HepG2 (cell line): ENCODE data around the gene CADM2. TPM values are rescaled to one million over a fixed set of nuclear protein-coding genes. Genes with fewer than 3 reads are reported as not detected.
A peak's percentile ranks its signal among the peaks of the same experiment; 100 is the strongest.

Experiments
- ATAC-seq: fragments of 200-7000 bp; cut with Tn5 transposase; 3 replicates; pipeline ENCODE4 v1.9.1; 2020; ENCODE audit warnings: mild to moderate bottlenecking, moderate library complexity
- BruUV-seq: library from RNA; stranded (reverse); fragments of 400-500 nt; replicated peaks from 2 replicates; lab custom pipeline; 2021; lab: Mats Ljungman, UMichigan
- CTCF ChIA-PET: fragments of 300-600 bp; formaldehyde crosslinking; extraction: SDS; loops from one replicate; lab custom pipeline; 2021; ENCODE audit warnings: low total read pairs, inconsistent platforms, low intra/inter-chr PET ratio; lab: Yijun Ruan, JAX
- POLR2A ChIA-PET: fragments of 350-600 bp; sonication (Branson Sonifier 250); formaldehyde crosslinking; loops from one replicate; lab custom pipeline; 2020; ENCODE audit warnings: antibody characterized with exemption, inconsistent platforms; lab: Yijun Ruan, JAX
- DNase-seq: peaks from one replicate; pipeline ENCODE4 v3.0.0-alpha.2; 2015; ENCODE audit warnings: low spot score
- FAIRE-seq: peaks from 3 replicates; lab custom pipeline; 2011; peaks lifted over from hg19 to GRCh38; lab: Jason Lieb, UNC
- H2AFZ ChIP-seq: one replicate; pipeline ENCODE4 v1.6.1; 2011; ENCODE audit warnings: low read length, inconsistent platforms
- H3K27ac ChIP-seq: fragments of 300-600 bp; 3 replicates; pipeline ENCODE4 v1.8.0; 2011; ENCODE audit warnings: mixed run types, mild to moderate bottlenecking, mixed read lengths, low read length, inconsistent platforms; ENCODE audit not compliant: insufficient read depth; ENCODE audit errors: extremely low read length
- H3K27me3 ChIP-seq, 2 experiments: fragments of 200-600 bp in 1 of 2; 2 replicates in 1 of 2; 3 replicates in 1 of 2; pipeline versions ENCODE4 v1.6.0 to v1.8.0; 2011; ENCODE audit warnings: low read length in 2 of 2, mild to moderate bottlenecking in 2 of 2, moderate library complexity in 2 of 2, inconsistent platforms in 1 of 2; ENCODE audit not compliant: insufficient read depth in 2 of 2, control insufficient read depth in 1 of 2
- H3K36me3 ChIP-seq, 2 experiments: fragments of 200-600 bp in 1 of 2; replicated peaks in 1 of 2; 2 replicates in 1 of 2; 3 replicates in 1 of 2; pipeline versions ENCODE4 v1.5.1 to v1.8.0; 2011; ENCODE audit warnings: low read length in 2 of 2, inconsistent platforms in 1 of 2; ENCODE audit not compliant: insufficient read depth in 2 of 2, control insufficient read depth in 1 of 2
- H3K4me1 ChIP-seq: 2 replicates; pipeline ENCODE4 v1.5.1; 2012; ENCODE audit warnings: low read length, inconsistent platforms; ENCODE audit not compliant: insufficient read depth
- H3K4me2 ChIP-seq: 2 replicates; pipeline ENCODE4 v1.6.0; 2011; ENCODE audit warnings: low read depth, low read length, inconsistent platforms
- H3K4me3 ChIP-seq, 3 experiments: fragments of 200-600 bp in 1 of 3; sonication (generic), shearing (Covaris generic) in 1 of 3; replicated peaks in 1 of 3; 2 replicates each; pipeline ENCODE4 v1.5.1; 2011 to 2016; ENCODE audit warnings: low read length in 3 of 3, inconsistent platforms in 2 of 3, low read depth in 2 of 3, mild to moderate bottlenecking in 2 of 3, control low read depth in 1 of 3, mixed read lengths in 1 of 3; ENCODE audit not compliant: insufficient read depth in 1 of 3
- H3K79me2 ChIP-seq: one replicate; pipeline ENCODE4 v1.6.1; 2011; ENCODE audit warnings: low read length, inconsistent platforms; ENCODE audit not compliant: insufficient read depth
- H3K9ac ChIP-seq: 2 replicates; pipeline ENCODE4 v1.6.0; 2011; ENCODE audit warnings: mild to moderate bottlenecking, low read depth, low read length, inconsistent platforms; ENCODE audit not compliant: insufficient read depth
- H3K9me3 ChIP-seq: 2 replicates; pipeline ENCODE4 v1.5.1; 2012; ENCODE audit warnings: mild to moderate bottlenecking, low read length
- H4K20me1 ChIP-seq: 2 replicates; pipeline ENCODE4 v1.6.0; 2011; ENCODE audit warnings: inconsistent platforms, mild to moderate bottlenecking, low read length, moderate library complexity; ENCODE audit not compliant: insufficient read depth
- HNRNPUL1 ChIP-seq: fragments of 200-400 bp; formaldehyde crosslinking; IDR thresholded peaks from 2 replicates; pipeline ENCODE4 v1.6.1; 2017; ENCODE audit warnings: low read depth, mild to moderate bottlenecking, low read length, moderate library complexity
- HOXA7 ChIP-seq: sonication (generic); formaldehyde crosslinking; IDR thresholded peaks from 2 replicates; pipeline ENCODE4 v1.8.1; 2022; ENCODE audit warnings: mild to moderate bottlenecking, missing genetic modification reagents, moderate library complexity
- KMT2B ChIP-seq: IDR thresholded peaks from 2 replicates; pipeline ENCODE4 v1.6.1; 2016; ENCODE audit warnings: missing genetic modification reagents, missing compliant biosample characterization
- MAFF ChIP-seq: IDR thresholded peaks from 2 replicates; pipeline ENCODE4 v1.6.1; 2011; ENCODE audit warnings: low read depth, low read length, improper control_type of control experiment
- MAFK ChIP-seq, 2 experiments: IDR thresholded peaks in 1 of 2; conservative IDR thresholded peaks in 1 of 2; 2 replicates each; pipeline ENCODE4 v1.6.1; 2011; ENCODE audit warnings: improper control_type of control experiment in 2 of 2, low read length in 2 of 2
- NFATC3 ChIP-seq: sonication (generic); formaldehyde crosslinking; IDR thresholded peaks from 2 replicates; pipeline ENCODE4 v1.5.1; 2020; ENCODE audit warnings: mild to moderate bottlenecking, missing genetic modification reagents
- SNAI1 ChIP-seq: sonication (generic); formaldehyde crosslinking; IDR thresholded peaks from 2 replicates; pipeline ENCODE4 v1.5.0; 2020; ENCODE audit warnings: mild to moderate bottlenecking, missing genetic modification reagents, borderline replicate concordance
- SP1 ChIP-seq, 2 experiments: fragments of 450-650 bp in 1 of 2; sonication (generic) in 1 of 2; formaldehyde crosslinking in 1 of 2; IDR thresholded peaks; 2 replicates each; pipeline versions ENCODE4 v1.4.0 to v1.6.1; 2016 to 2020; ENCODE audit warnings: missing genetic modification reagents in 1 of 2
- SP140L ChIP-seq: sonication (generic); formaldehyde crosslinking; IDR thresholded peaks from 2 replicates; pipeline ENCODE4 v1.4.0; 2020; ENCODE audit warnings: missing genetic modification reagents, borderline replicate concordance
- USF2 ChIP-seq, 2 experiments: sonication (generic) in 1 of 2; formaldehyde crosslinking in 1 of 2; IDR thresholded peaks; 2 replicates each; pipeline versions ENCODE4 v1.5.1 to v1.6.1; 2011 to 2020; ENCODE audit warnings: borderline replicate concordance in 1 of 2, low read depth in 1 of 2, low read length in 1 of 2, mild to moderate bottlenecking in 1 of 2, missing genetic modification reagents in 1 of 2, moderate library complexity in 1 of 2
- ZBTB1 ChIP-seq: sonication (generic); formaldehyde crosslinking; IDR thresholded peaks from 2 replicates; pipeline ENCODE4 v1.4.0; 2020; ENCODE audit warnings: missing genetic modification reagents, borderline replicate concordance
- ZNF260 ChIP-seq: sonication (generic); formaldehyde crosslinking; IDR thresholded peaks from 2 replicates; pipeline ENCODE4 v1.4.0; 2020; ENCODE audit warnings: missing genetic modification reagents, low read depth, mild to moderate bottlenecking, borderline replicate concordance
- ZNF746 ChIP-seq: sonication (generic); formaldehyde crosslinking; IDR thresholded peaks from 2 replicates; pipeline ENCODE4 v1.8.0; 2022; ENCODE audit warnings: mild to moderate bottlenecking, missing genetic modification reagents
- ZNF766 ChIP-seq: sonication (generic); formaldehyde crosslinking; IDR thresholded peaks from 2 replicates; pipeline ENCODE4 v1.5.0; 2020; ENCODE audit warnings: missing genetic modification reagents, borderline replicate concordance
- ZSCAN29 ChIP-seq: sonication (generic); formaldehyde crosslinking; conservative IDR thresholded peaks from 2 replicates; pipeline ENCODE4 v1.4.0; 2020; ENCODE audit warnings: mild to moderate bottlenecking, missing genetic modification reagents
- WGBS: methylation state at CpG from one replicate; pipeline ENCODE4 v1.1.6; 2017; ENCODE audit warnings: low lambda C conversion rate; 5-methylcytosine and 5-hydroxymethylcytosine counted together
- in situ Hi-C: cut with HindIII; loops from 2 replicates; pipeline ENCODE4 v1.10.0; 2017; ENCODE audit warnings: low pct_unique_long_range_greater_than_20kb; ENCODE audit not compliant: extremely low pct_ligation_motif_present
- intact Hi-C: fragments of 100-400 bp; cut with micrococcal nuclease; formaldehyde crosslinking; loops from one replicate; pipeline ENCODE4 v1.10.0; 2022; ENCODE audit not compliant: unreplicated experiment
- polyA plus RNA-seq, 8 experiments: library from polyadenylated mRNA; depleted of rRNA in 3 of 8; stranded (reverse) in 7 of 8; unstranded in 1 of 8; fragments of >200 nt; fragmentation: Illumina TruSeq in 4 of 8; extraction: Trizol in 4 of 8; gene quantifications; 2 replicates each; pipeline versions ENCODE4 v1.2.1 to v1.2.3, GENCODE V29; 2011 to 2016; ENCODE audit warnings: low read depth in 4 of 8, missing spikeins in 1 of 8, mixed read lengths in 1 of 8; ENCODE audit not compliant: insufficient read depth in 1 of 8
- total RNA-seq, 5 experiments: library from RNA; depleted of rRNA; stranded (reverse); fragments of >200 nt; fragmentation: Illumina TruSeq; extraction: Trizol; gene quantifications; 2 replicates each; pipeline ENCODE4 v1.2.3, GENCODE V29; 2016; ENCODE audit warnings: low read depth in 1 of 5

The CADM2 gene
- total and polyA plus RNA-seq, 2 of the 13 experiments (the other 11 are each of a cell fraction or from before 2014, with no cell fraction given), result not detected

DNA sequence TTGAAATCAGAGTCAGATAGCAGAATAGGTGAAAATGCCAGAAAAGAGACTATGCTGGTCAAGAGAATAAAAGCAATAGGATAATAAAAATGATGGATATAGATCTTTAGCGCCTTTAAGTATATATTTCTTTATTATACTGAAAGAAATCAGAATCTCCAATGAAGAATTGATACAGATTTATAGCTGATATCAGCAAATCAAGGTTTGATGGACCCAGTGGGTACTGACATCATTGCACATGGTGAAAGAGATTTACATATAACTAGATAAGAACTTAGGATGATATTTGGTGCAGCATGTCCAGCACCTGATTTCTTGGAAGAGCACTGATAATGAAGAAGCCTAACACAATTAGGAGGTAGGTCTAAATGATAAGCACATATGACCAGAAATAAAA lies 18.2 kb downstream of the CADM2 start:
- DNase-seq (no peak), FAIRE-seq (no peak), ATAC-seq (no peak)
- H3K9me3 ChIP-seq, result no peaks in the 10 kb centered on the region
- TF ChIP-seq ZNF766 (CRISPR knock-in tag) (no peak), ZNF260 (CRISPR knock-in tag) (no peak), MAFF (peak; percentile 48; the same call in 1 of the 2 replicates), SP1 (IDR thresholded peaks at IDR 0.05) (no peak), SP1 (CRISPR knock-in tag; IDR thresholded peaks at IDR 0.05) (no peak), ZSCAN29 (CRISPR knock-in tag) (no peak), MAFK (conservative IDR thresholded peaks at IDR 0.05 in 1 of 2, IDR thresholded peaks at IDR 0.05 in 1 of 2; ENCODE audit: low read length in 2 of 2) (peak; percentile 58 to 73; a peak in 3 of 4 replicates)
- no peak overlapping the region for H2AFZ ChIP-seq
- intact Hi-C loops, result loop anchor here (10.0 kb wide), 1 partner anchor 598 kb away; no protein-coding TSS in a partner anchor
- no peaks in the 10 kb centered on the region for H4K20me1 ChIP-seq
- H3K4me1 ChIP-seq, result no peaks in the 10 kb centered on the region
- no peak overlapping the region for H3K9ac ChIP-seq
- BruUV-seq, result no TSS peak
- CTCF ChIA-PET, result no interaction called here
- 0% methylated on average over 1 of the region's 1 CpG for WGBS
- no peak overlapping the region for H3K4me2 ChIP-seq
- no peak overlapping the region for H3K27ac ChIP-seq
- POLR2A ChIA-PET, result no interaction called here
- H3K36me3 ChIP-seq, result no peaks in the 10 kb centered on the region
- no peaks in the 10 kb centered on the region for H3K79me2 ChIP-seq
- no peaks in the 10 kb centered on the region; a peak in 1 of 5 replicates for H3K27me3 ChIP-seq
- in situ Hi-C loops, result no loop called here
- H3K4me3 ChIP-seq, result no peak overlapping the region

DNA sequence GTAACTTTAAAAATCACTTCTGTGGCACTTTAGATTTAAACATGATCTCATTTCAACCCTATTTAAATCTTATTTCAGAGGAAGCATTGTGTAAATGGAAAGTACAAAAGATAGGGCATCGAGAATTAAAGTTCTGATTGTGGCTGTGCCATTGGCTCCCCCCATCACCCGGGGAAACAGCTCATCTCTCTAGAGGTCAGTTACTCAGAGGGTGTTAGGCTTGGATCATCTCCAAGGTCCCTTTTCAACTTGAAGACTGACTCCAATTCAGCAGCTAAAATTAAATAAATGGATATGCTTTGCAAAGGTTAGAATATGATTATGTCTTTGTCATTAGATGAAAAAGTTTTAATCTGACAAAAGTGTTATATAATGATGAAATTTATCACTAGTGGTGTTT lies 20.1 kb downstream of the CADM2 start:
- WGBS, result 0% methylated on average over 2 of the region's 2 CpGs
- no peaks in the 10 kb centered on the region for H3K9me3 ChIP-seq
- H3K4me2 ChIP-seq, result no peak overlapping the region
- in situ Hi-C loops, result no loop called here
- H3K27ac ChIP-seq, result no peak overlapping the region
- no peak overlapping the region for H3K4me3 ChIP-seq
- H4K20me1 ChIP-seq, result no peaks in the 10 kb centered on the region
- ChIA-PET CTCF (no interaction called here), POLR2A (no interaction called here)
- H3K27me3 ChIP-seq, result no peaks in the 10 kb centered on the region
- no peaks in the 10 kb centered on the region for H3K79me2 ChIP-seq
- no peak for ATAC-seq
- H2AFZ ChIP-seq, result no peak overlapping the region
- intact Hi-C loops, result loop anchor here (10.0 kb wide), 1 partner anchor 596 kb away; no protein-coding TSS in a partner anchor
- no TSS peak for BruUV-seq
- no peak overlapping the region for H3K9ac ChIP-seq
- DNase-seq, result no peak
- no peaks in the 10 kb centered on the region for H3K36me3 ChIP-seq
- no peaks in the 10 kb centered on the region for H3K4me1 ChIP-seq
- no peak for FAIRE-seq
- TF ChIP-seq USF2 (IDR thresholded peaks at IDR 0.05; ENCODE audit: low read depth, low read length) (no peak), USF2 (CRISPR knock-in tag; IDR thresholded peaks at IDR 0.05; ENCODE audit: borderline replicate concordance) (no peak), SP140L (CRISPR knock-in tag) (no peak), ZNF746 (CRISPR knock-in tag) (no peak), KMT2B (CRISPR knock-in tag) (no peak), HNRNPUL1 (no peak), NFATC3 (no peak), ZBTB1 (CRISPR knock-in tag) (no peak), HOXA7 (CRISPR knock-in tag) (no peak), SNAI1 (CRISPR knock-in tag) (no peak)
